ENCODE measurements around the gene DDX3X. TPM values are rescaled to one million over a fixed set of nuclear protein-coding genes. Genes with fewer than 3 reads are reported as not detected.

Gene DDX3X
- total and polyA plus RNA-seq, 2 of the 13 experiments (the other 11 are each of a cell fraction or from before 2014, with no cell fraction given), result 53.5 to 239 TPM

GRCh38 chrX:41388543-41388942 is 54.6 kb downstream of the DDX3X start (continued):
- peak; percentile 6; the same call in 1 of the 2 replicates for TF ChIP-seq FOSL2 (CRISPR knock-in tag; IDR thresholded peaks at IDR 0.05)

- BruUV-seq (replicated peaks), result no TSS peak
- no peaks in the 10 kb centered on the region for H3K27me3 ChIP-seq (ENCODE audit: control insufficient read depth in 1 of 2, insufficient read depth in 2 of 2, low read length in 2 of 2)
- no peaks in the 10 kb centered on the region for H3K36me3 ChIP-seq (replicated peaks in 1 of 2; ENCODE audit: control insufficient read depth in 1 of 2, insufficient read depth in 2 of 2, low read length in 2 of 2)
- peak overlapping the region; percentile 65 for H3K27ac ChIP-seq (ENCODE audit: extremely low read length, insufficient read depth, low read length)
- POLR2A ChIA-PET, result interaction anchor here (0.7 kb wide), 1 partner anchor 8 kb away, joined by 3 read pairs; no protein-coding TSS in a partner anchor
- H2AFZ ChIP-seq (ENCODE audit: low read length), result no peak overlapping the region
- DNase-seq (ENCODE audit: low spot score), result peak; percentile 81
- peak; percentile 83 for ATAC-seq
- H3K4me1 ChIP-seq (ENCODE audit: insufficient read depth, low read length), result peaks cover 56% of the 10 kb centered on the region
- H3K79me2 ChIP-seq (ENCODE audit: insufficient read depth, low read length), result no peaks in the 10 kb centered on the region
- H3K9ac ChIP-seq (ENCODE audit: insufficient read depth, low read depth, low read length), result peak overlapping the region; percentile 10; the same call in 1 of the 2 replicates
- no peaks in the 10 kb centered on the region for H3K9me3 ChIP-seq (ENCODE audit: low read length)
- in situ Hi-C loops (cut with HindIII; ENCODE audit: extremely low pct_ligation_motif_present, low pct_unique_long_range_greater_than_20kb) (no loop called here), intact Hi-C loops (cut with micrococcal nuclease; ENCODE audit: unreplicated experiment) (no loop called here)
- no peaks in the 10 kb centered on the region for H4K20me1 ChIP-seq (ENCODE audit: insufficient read depth, low read length)
- H3K4me2 ChIP-seq (ENCODE audit: low read depth, low read length), result peak overlapping the region; percentile 52
- WGBS (ENCODE audit: low lambda C conversion rate), result 26% methylated on average over 4 of the region's 6 CpGs
- peak overlapping the region; percentile 28 to 39 (median 31); a peak in 4 of 6 replicates for H3K4me3 ChIP-seq (replicated peaks in 1 of 3; ENCODE audit: insufficient read depth in 1 of 3, low read depth in 2 of 3, low read length in 3 of 3)
- CTCF ChIA-PET (ENCODE audit: low intra/inter-chr PET ratio, low total read pairs), result no interaction called here
- peak; percentile 87 for FAIRE-seq
- TF ChIP-seq ZNF446 (CRISPR knock-in tag; IDR thresholded peaks at IDR 0.05) (no peak), POLR2AphosphoS5 (IDR thresholded peaks at IDR 0.05; ENCODE audit: low read depth, low read length) (peak; percentile 32; the same call in 1 of the 2 replicates), SP5 (CRISPR knock-in tag; IDR thresholded peaks at IDR 0.05; ENCODE audit: borderline replicate concordance, low read depth) (peak; percentile 39; the same call in 1 of the 2 replicates), KDM4B (CRISPR knock-in tag; IDR thresholded peaks at IDR 0.05) (no peak), DRAP1 (CRISPR knock-in tag; IDR thresholded peaks at IDR 0.05) (no peak), BORCS8-MEF2B (CRISPR knock-in tag; IDR thresholded peaks at IDR 0.05) (no peak), ATAD3A (CRISPR knock-in tag; IDR thresholded peaks at IDR 0.05) (no peak), ZNF275 (CRISPR knock-in tag; IDR thresholded peaks at IDR 0.05; ENCODE audit: borderline replicate concordance) (no peak), GABPB1 (CRISPR knock-in tag; IDR thresholded peaks at IDR 0.05) (peak; percentile 38; the same call in 1 of the 2 replicates), KAT2B (IDR thresholded peaks at IDR 0.05; ENCODE audit: borderline replicate concordance, low read depth, low read length) (no peak), THAP9 (CRISPR knock-in tag; IDR thresholded peaks at IDR 0.05; ENCODE audit: borderline replicate concordance) (no peak), CAMTA2 (CRISPR knock-in tag; IDR thresholded peaks at IDR 0.05; ENCODE audit: borderline replicate concordance) (no peak), HOXA3 (CRISPR knock-in tag; IDR thresholded peaks at IDR 0.05) (peak; percentile 49; the same call in 1 of the 2 replicates), NR2F6 (IDR thresholded peaks at IDR 0.05) (no peak), NR2F6 (CRISPR knock-in tag; IDR thresholded peaks at IDR 0.05) (0 out of 2 replicates have a peak, but pooled peaks have one; percentile 21), SAP130 (CRISPR knock-in tag; IDR thresholded peaks at IDR 0.05; ENCODE audit: low read depth) (peak; percentile 45), ELF1 (CRISPR knock-in tag; IDR thresholded peaks at IDR 0.05) (peak; percentile 49; the same call in 1 of the 2 replicates), ZBTB14 (CRISPR knock-in tag; IDR thresholded peaks at IDR 0.05) (no peak)
Measured at GRCh38 chrX:41389311-41389888, 55.4 kb downstream of the DDX3X start.

Measured in HepG2 (cell line).